Activated CD8-positive, alpha-beta T cell treated with anti-CD3 and anti-CD28 coated beads, Interleukin-2, amount 10 ng/mL, durations not matched to agents 7 days and 5 days (primary cell): ENCODE data around the gene AOPEP. TPM values are rescaled to one million over a fixed set of nuclear protein-coding genes. Genes with fewer than 3 reads are reported as not detected.

Source experiments
- ATAC-seq: fragments of 150-1000 bp; cut with Tn5 transposase; one replicate; pipeline ENCODE4 v1.10.0; 2021; ENCODE audit warnings: moderate library complexity
- CTCF ChIA-PET: fragments of 350-600 bp; sonication (Branson Sonifier 250); formaldehyde crosslinking; loops from one replicate; lab custom pipeline; 2021; ENCODE audit warnings: antibody characterized with exemption; lab: Charles Lee
- POLR2A ChIA-PET: fragments of 350-600 bp; sonication (Branson Sonifier 250); formaldehyde crosslinking; loops from one replicate; lab custom pipeline; 2021; ENCODE audit warnings: antibody characterized with exemption; lab: Charles Lee
- DNase-seq: peaks from one replicate; pipeline ENCODE4 v3.0.0-alpha.2; 2020
- H3K27ac Mint-ChIP-seq: one replicate; pipeline ENCODE4 v1.8.0; 2021; ENCODE audit warnings: mild to moderate bottlenecking, mixed read lengths
- H3K27me3 Mint-ChIP-seq: one replicate; pipeline ENCODE4 v1.8.0; 2021; ENCODE audit warnings: low read depth, mixed read lengths
- H3K36me3 Mint-ChIP-seq: one replicate; pipeline ENCODE4 v1.8.0; 2021; ENCODE audit warnings: low read depth, mixed read lengths
- H3K4me1 Mint-ChIP-seq: one replicate; pipeline ENCODE4 v1.8.0; 2021; ENCODE audit warnings: low read depth, mixed read lengths
- H3K4me3 Mint-ChIP-seq: one replicate; pipeline ENCODE4 v1.8.0; 2021; ENCODE audit warnings: mild to moderate bottlenecking, mixed read lengths
- H3K9me3 Mint-ChIP-seq: one replicate; pipeline ENCODE4 v1.8.0; 2022; ENCODE audit warnings: mixed read lengths; ENCODE audit not compliant: insufficient read depth
- total RNA-seq, 2 experiments: library from RNA; stranded (reverse); gene quantifications; one replicate each; pipeline ENCODE4 v1.2.3, GENCODE V29; 2021

Gene AOPEP
- total RNA-seq, result 1 to 10 TPM; 7.2 to 8.9 TPM

GRCh38 chr9:94726495-94727191 lies at the start of gene AOPEP:
TSS of gene AOPEP (plus strand) at chr9:94726699. CDS start at chr9:94759784, 33,085 bp downstream.
- H3K9me3 Mint-ChIP-seq, result no peaks in the 10 kb centered on the region
- peak within 1 kb of the TSS; percentile 99 for H3K4me3 Mint-ChIP-seq
- peak within 1 kb of the TSS; percentile 99 for H3K27ac Mint-ChIP-seq
- ChIA-PET CTCF (interaction anchor here (0.9 kb wide), 1 partner anchor 45 kb away, joined by 4 read pairs; no protein-coding TSS in a partner anchor), POLR2A (interaction anchor here (0.7 to 0.9 kb wide), 3 partner anchors 38 to 405 kb away, joined by 3 to 5 read pairs (median 3); no protein-coding TSS in a partner anchor)
- DNase-seq (peak; percentile 99), ATAC-seq (peak; percentile 97)
- H3K4me1 Mint-ChIP-seq, result peaks cover 7% of the 10 kb centered on the region
- H3K36me3 Mint-ChIP-seq, result no peaks in the 10 kb centered on the region
- no peaks in the 10 kb centered on the region for H3K27me3 Mint-ChIP-seq

- CTCF ChIA-PET, result interaction anchor here (7.5 kb wide), 1 partner anchor 451 kb away, joined by 194 read pairs; no protein-coding TSS in a partner anchor
- ATAC-seq (no peak), DNase-seq (no peak)
- Mint-ChIP-seq H3K27me3 (peaks cover 30% of the 10 kb centered on the region), H3K36me3 (no peaks in the 10 kb centered on the region), H3K4me3 (no peak overlapping the region), H3K9me3 (no peaks in the 10 kb centered on the region), H3K27ac (no peak overlapping the region), H3K4me1 (no peaks in the 10 kb centered on the region)
- POLR2A ChIA-PET, result no interaction called here
Observed at GRCh38 chr9:94677929-94678328, 48.6 kb upstream of the AOPEP start.

- Mint-ChIP-seq H3K4me3 (no peak overlapping the region), H3K36me3 (no peaks in the 10 kb centered on the region), H3K9me3 (no peaks in the 10 kb centered on the region), H3K27me3 (peaks cover 29% of the 10 kb centered on the region), H3K27ac (no peak overlapping the region), H3K4me1 (no peaks in the 10 kb centered on the region)
- ATAC-seq (no peak), DNase-seq (no peak)
- ChIA-PET POLR2A (no interaction called here), CTCF (interaction anchor here (0.7 to 7.5 kb wide), 5 partner anchors 11 to 488 kb away, joined by 3 to 194 read pairs (median 20); no protein-coding TSS in a partner anchor)
Observed at GRCh38 chr9:94679587-94679986, 46.9 kb upstream of the AOPEP start.

GRCh38 chr9:94680020-94680419 lies 46.5 kb upstream of the AOPEP start:
- Mint-ChIP-seq H3K4me3 (no peak overlapping the region), H3K27me3 (peaks cover 29% of the 10 kb centered on the region), H3K36me3 (no peaks in the 10 kb centered on the region), H3K9me3 (no peaks in the 10 kb centered on the region), H3K4me1 (no peaks in the 10 kb centered on the region), H3K27ac (no peak overlapping the region)
- ChIA-PET CTCF (interaction anchor here (0.7 to 7.5 kb wide), 11 partner anchors 9 to 593 kb away, joined by 3 to 194 read pairs (median 5); no protein-coding TSS in a partner anchor), POLR2A (no interaction called here)
- DNase-seq (no peak), ATAC-seq (no peak)

GRCh38 chr9:94680621-94681020 lies 45.9 kb upstream of the AOPEP start:
- H3K4me3 Mint-ChIP-seq, result no peak overlapping the region
- DNase-seq, result no peak
- ChIA-PET POLR2A (no interaction called here), CTCF (interaction anchor here (0.6 to 7.5 kb wide), 27 partner anchors 8 to 1537 kb away, joined by 3 to 194 read pairs (median 4); partner anchors contain the start of gene AOPEP)
- peaks cover 29% of the 10 kb centered on the region for H3K27me3 Mint-ChIP-seq
- H3K27ac Mint-ChIP-seq, result no peak overlapping the region
- H3K4me1 Mint-ChIP-seq, result no peaks in the 10 kb centered on the region
- ATAC-seq, result no peak
- H3K36me3 Mint-ChIP-seq, result no peaks in the 10 kb centered on the region
- no peaks in the 10 kb centered on the region for H3K9me3 Mint-ChIP-seq

GRCh38 chr9:94681508-94681907 lies 45.0 kb upstream of the AOPEP start:
- H3K4me1 Mint-ChIP-seq, result no peaks in the 10 kb centered on the region
- ATAC-seq, result peak; percentile 77
- H3K4me3 Mint-ChIP-seq, result no peak overlapping the region
- ChIA-PET POLR2A (no interaction called here), CTCF (interaction anchor here (0.6 to 7.5 kb wide), 38 partner anchors 9 to 1636 kb away, joined by 3 to 194 read pairs (median 4); partner anchors contain the start of gene AOPEP)
- H3K9me3 Mint-ChIP-seq, result no peaks in the 10 kb centered on the region
- H3K27ac Mint-ChIP-seq, result no peak overlapping the region
- H3K36me3 Mint-ChIP-seq, result no peaks in the 10 kb centered on the region
- peak; percentile 62 for DNase-seq
- peaks cover 30% of the 10 kb centered on the region for H3K27me3 Mint-ChIP-seq

- no peak for ATAC-seq
- CTCF ChIA-PET, result interaction anchor here (1.4 kb wide), 1 partner anchor 442 kb away, joined by 5 read pairs; no protein-coding TSS in a partner anchor
- H3K27me3 Mint-ChIP-seq, result peaks cover 16% of the 10 kb centered on the region
Observed at GRCh38 chr9:94685359-94685758, 41.1 kb upstream of the AOPEP start.

GRCh38 chr9:94687451-94687850 lies 39.0 kb upstream of the AOPEP start:
- H3K27ac Mint-ChIP-seq, result no peak overlapping the region
- ATAC-seq, result no peak

More at GRCh38 chr9:94685359-94685758, 41.1 kb upstream of the AOPEP start:
- POLR2A ChIA-PET, result no interaction called here
- H3K4me3 Mint-ChIP-seq, result no peak overlapping the region
- DNase-seq, result no peak
- H3K36me3 Mint-ChIP-seq, result no peaks in the 10 kb centered on the region
- H3K9me3 Mint-ChIP-seq, result no peaks in the 10 kb centered on the region
- H3K27ac Mint-ChIP-seq, result no peak overlapping the region
- H3K4me1 Mint-ChIP-seq, result no peaks in the 10 kb centered on the region

GRCh38 chr9:94690344-94690743 lies 36.2 kb upstream of the AOPEP start:
- CTCF ChIA-PET, result interaction anchor here (1.1 kb wide), 1 partner anchor 10 kb away, joined by 3 read pairs; no protein-coding TSS in a partner anchor
- Mint-ChIP-seq H3K36me3 (no peaks in the 10 kb centered on the region), H3K9me3 (no peaks in the 10 kb centered on the region), H3K4me3 (no peak overlapping the region), H3K4me1 (no peaks in the 10 kb centered on the region), H3K27me3 (peaks cover 12% of the 10 kb centered on the region), H3K27ac (no peak overlapping the region)
- POLR2A ChIA-PET, result no interaction called here
- no peak for DNase-seq
- ATAC-seq, result no peak

More at GRCh38 chr9:94687451-94687850, 39.0 kb upstream of the AOPEP start:
- no peak overlapping the region for H3K4me3 Mint-ChIP-seq
- ChIA-PET CTCF (no interaction called here), POLR2A (no interaction called here)
- H3K27me3 Mint-ChIP-seq, result peaks cover 12% of the 10 kb centered on the region
- H3K4me1 Mint-ChIP-seq, result no peaks in the 10 kb centered on the region
- no peaks in the 10 kb centered on the region for H3K36me3 Mint-ChIP-seq
- H3K9me3 Mint-ChIP-seq, result no peaks in the 10 kb centered on the region
- DNase-seq, result no peak

GRCh38 chr9:94692601-94693000 lies 33.9 kb upstream of the AOPEP start:
- Mint-ChIP-seq H3K4me3 (no peak overlapping the region), H3K27me3 (peaks cover 6% of the 10 kb centered on the region), H3K4me1 (no peaks in the 10 kb centered on the region), H3K36me3 (no peaks in the 10 kb centered on the region), H3K9me3 (no peaks in the 10 kb centered on the region), H3K27ac (no peak overlapping the region)
- CTCF ChIA-PET, result interaction anchor here (1.2 kb wide), 1 partner anchor 11 kb away, joined by 3 read pairs; no protein-coding TSS in a partner anchor
- no peak for DNase-seq
- POLR2A ChIA-PET, result no interaction called here
- no peak for ATAC-seq

GRCh38 chr9:94693485-94694204 lies 32.9 kb upstream of the AOPEP start:
- Mint-ChIP-seq H3K4me3 (no peak overlapping the region), H3K36me3 (no peaks in the 10 kb centered on the region), H3K27ac (no peak overlapping the region), H3K27me3 (peaks cover 6% of the 10 kb centered on the region), H3K4me1 (no peaks in the 10 kb centered on the region), H3K9me3 (no peaks in the 10 kb centered on the region)
- ATAC-seq (no peak), DNase-seq (no peak)
- CTCF ChIA-PET, result interaction anchor here (0.9 to 1.3 kb wide), 2 partner anchors 13 to 475 kb away, joined by 3 to 5 read pairs; no protein-coding TSS in a partner anchor
- POLR2A ChIA-PET, result no interaction called here
